Stimulated activated CD8-positive, alpha-beta memory T cell treated with anti-CD3 and anti-CD28 coated beads, Interleukin-4, amount 100 ng/mL, for 1 hour (primary cell): ENCODE results near the gene POMT2.
"Not testable (repeated sequence)": the region's sequence is repeated elsewhere in the genome, so short reads cannot be mapped to it uniquely, and the experiment has no call there.

ENCODE experiments used
- DNase-seq, 2 donors: peaks; one replicate each; pipeline ENCODE4 v3.0.0-alpha.2; 2020; ENCODE audit warnings: low read depth in 2 of 2, low spot score in 1 of 2

POMT2 gene, protein sequence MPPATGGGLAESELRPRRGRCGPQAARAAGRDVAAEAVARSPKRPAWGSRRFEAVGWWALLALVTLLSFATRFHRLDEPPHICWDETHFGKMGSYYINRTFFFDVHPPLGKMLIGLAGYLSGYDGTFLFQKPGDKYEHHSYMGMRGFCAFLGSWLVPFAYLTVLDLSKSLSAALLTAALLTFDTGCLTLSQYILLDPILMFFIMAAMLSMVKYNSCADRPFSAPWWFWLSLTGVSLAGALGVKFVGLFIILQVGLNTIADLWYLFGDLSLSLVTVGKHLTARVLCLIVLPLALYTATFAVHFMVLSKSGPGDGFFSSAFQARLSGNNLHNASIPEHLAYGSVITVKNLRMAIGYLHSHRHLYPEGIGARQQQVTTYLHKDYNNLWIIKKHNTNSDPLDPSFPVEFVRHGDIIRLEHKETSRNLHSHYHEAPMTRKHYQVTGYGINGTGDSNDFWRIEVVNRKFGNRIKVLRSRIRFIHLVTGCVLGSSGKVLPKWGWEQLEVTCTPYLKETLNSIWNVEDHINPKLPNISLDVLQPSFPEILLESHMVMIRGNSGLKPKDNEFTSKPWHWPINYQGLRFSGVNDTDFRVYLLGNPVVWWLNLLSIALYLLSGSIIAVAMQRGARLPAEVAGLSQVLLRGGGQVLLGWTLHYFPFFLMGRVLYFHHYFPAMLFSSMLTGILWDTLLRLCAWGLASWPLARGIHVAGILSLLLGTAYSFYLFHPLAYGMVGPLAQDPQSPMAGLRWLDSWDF

DNA sequence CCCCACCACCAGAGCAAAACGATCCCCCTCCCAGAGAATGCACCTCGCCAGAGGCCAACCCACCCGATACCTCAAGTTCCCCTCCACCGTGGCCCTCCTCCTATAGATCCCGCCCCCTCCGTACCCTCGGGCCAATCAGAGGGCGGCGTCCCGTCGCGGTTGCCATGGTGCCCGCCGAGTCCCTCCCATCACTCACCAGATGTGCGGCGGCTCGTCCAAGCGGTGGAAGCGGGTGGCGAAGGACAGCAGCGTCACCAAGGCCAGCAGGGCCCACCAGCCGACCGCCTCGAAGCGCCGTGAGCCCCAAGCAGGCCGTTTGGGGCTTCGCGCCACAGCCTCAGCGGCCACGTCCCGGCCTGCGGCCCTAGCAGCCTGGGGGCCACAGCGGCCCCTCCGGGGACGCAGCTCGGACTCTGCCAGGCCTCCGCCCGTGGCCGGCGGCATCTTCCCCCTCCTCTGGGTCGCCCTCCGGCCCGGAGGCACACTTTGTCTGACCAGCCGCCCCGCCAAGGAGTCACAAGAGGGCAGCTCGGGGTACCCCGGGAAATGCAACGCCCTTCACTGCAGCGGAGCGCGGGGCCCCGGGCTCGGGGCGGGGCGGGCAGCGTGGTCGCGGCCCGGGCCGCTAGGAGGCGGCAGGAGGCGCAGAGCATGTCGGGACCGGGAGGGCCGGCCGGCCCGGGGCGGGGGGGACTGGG is at the start of gene POMT2:
TSS of gene POMT2 (minus strand) at position 646 of the 698 bp plus-strand sequence. CDS start at position 444, 202 bp downstream.
- peak; percentile 85 to 86 for DNase-seq

GRCh38 chr14:77369285-77369684 is 48.6 kb upstream of the POMT2 start:
- no peak for DNase-seq

GRCh38 chr14:77364146-77364545 is 43.5 kb upstream of the POMT2 start:
- DNase-seq, result no peak

GRCh38 chr14:77359626-77360025 is 38.9 kb upstream of the POMT2 start:
- DNase-seq, result no peak

DNA sequence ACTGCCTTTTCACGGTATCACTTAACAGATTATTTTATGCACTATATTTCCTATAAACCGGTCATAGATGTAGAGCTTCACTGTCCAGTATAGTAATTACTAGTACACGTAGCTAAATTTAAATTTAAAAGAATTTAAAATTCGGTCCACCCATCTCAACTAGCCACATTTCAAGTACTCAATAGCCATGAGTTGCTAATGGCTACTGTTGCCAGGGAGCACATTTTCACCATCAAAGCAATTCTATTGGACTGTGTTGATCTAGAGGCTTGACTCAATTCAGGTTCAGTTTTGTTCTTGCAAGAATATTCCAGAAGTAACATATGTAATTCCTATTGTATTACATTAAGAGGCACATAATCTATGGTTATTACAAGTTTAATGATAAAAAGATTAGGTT is 36.2 kb upstream of the POMT2 start:
- DNase-seq, result no peak

DNA sequence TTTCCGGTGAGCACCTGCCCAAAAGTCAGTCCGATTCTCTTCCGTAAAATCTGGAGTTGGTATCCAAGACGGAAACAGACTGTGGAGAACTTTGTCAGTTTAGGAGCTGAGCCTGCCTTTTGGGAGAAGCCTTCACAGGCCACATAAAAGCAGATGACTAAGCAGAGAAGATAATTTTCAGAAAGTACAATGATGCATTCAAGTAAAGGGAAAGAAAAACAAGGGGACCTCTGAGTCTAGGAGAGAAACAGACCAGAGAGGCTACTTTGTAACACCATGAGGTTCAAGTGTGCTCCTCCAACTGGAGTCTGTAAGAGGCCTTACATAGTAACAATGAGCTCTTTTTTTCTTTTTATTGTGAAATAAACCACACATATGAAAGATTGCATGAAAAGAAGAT is 35.1 kb upstream of the POMT2 start:
- DNase-seq, result no peak

- DNase-seq, result no peak
These were observed 32.9 kb upstream of the POMT2 start for GRCh38 chr14:77353469-77354141.

GRCh38 chr14:77347751-77348150 is 27.1 kb upstream of the POMT2 start:
- no peak for DNase-seq

- DNase-seq, result no peak
These were observed 25.8 kb upstream of the POMT2 start for GRCh38 chr14:77346495-77346894.

DNA sequence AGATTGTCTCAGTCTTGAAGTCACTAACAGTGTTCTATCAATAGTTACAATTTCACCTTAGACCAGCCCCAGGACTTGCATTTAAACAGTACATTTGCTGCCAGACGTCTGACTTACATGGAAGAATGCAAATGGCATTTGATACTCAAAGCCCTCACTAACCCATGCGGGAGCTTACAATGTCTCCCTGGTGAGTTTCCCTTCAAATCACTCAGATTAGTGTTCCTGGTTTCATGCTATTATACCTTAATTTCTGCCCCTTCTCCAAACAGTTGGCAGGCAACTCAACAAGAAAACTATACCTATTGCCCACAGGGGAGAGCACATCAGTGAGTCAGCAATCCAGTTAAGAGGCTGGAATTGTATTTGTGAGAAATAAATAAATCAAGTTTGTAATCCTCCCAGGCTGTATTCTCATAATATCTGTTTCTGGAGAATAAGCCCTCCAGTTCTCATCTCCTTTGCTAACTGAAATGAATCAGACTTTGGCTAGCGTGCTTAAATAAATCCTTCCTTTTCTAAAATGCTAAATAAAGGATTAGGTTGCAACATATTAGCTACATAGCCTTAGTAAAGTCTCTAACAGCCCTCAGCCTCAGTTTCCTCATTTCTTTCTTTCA is 23.8 kb upstream of the POMT2 start:
- DNase-seq, result no peak

GRCh38 chr14:77343662-77344061 is 23.0 kb upstream of the POMT2 start:
- DNase-seq, result no peak

GRCh38 chr14:77342726-77343397 is 22.2 kb upstream of the POMT2 start:
- DNase-seq, result no peak

DNA sequence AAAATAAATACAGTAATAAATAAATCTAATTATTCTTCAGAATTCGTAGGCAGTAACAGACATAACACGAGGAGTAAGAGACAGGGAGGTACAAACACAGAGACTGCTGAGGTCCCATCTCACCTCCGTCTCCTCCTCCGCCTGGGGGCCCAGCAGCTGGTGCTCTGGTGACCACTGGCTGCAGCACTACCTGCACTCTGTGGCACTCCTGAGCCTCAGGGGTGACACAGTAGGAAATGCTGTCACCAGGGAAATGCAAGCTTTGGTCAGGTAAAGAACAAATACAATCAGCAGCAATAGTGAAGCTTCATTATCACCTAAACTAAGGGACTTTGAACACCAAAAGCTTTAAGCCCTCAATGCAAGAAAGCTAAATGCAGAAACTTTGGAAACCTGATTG is 19.7 kb upstream of the POMT2 start:
- DNase-seq, result no peak

DNA sequence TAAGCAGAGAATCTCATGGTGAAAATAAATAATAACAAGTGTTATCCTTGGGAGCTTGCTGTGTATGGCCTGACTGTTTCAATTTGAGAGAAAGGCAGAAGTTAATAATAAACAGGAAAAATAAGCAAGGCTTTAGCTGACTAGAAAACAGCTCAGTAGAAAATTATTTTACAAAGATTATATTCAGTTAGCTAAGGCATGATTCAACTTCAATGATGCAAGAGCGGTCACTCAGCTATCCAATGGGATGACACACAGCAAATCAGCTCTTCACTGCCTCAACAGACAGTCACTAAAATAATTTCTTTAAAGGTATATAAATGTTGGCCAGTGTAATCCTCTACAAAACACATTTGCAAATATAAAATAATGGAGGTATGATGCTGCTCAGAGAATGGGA is 18.7 kb upstream of the POMT2 start:
- no peak for DNase-seq

DNA sequence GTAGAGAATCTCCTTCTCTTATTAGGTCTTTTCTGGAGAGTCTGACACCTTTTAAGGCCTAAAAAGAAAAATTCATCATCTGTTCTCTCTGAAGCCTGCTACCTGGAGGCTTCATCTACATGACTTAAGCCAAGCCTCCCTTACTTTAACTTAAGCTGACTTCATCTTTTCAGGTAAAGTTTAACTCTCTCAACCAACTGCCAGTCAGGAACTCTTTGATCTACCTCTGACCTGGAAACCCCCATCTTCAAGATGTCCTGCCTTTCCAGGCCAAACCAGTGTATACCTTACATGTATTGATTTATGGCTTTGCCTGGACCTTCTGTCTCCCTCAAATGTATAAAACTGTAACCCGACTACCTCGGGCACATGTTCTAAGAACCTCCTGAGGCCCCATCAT is 17.6 kb upstream of the POMT2 start:
- DNase-seq, result no peak

DNA sequence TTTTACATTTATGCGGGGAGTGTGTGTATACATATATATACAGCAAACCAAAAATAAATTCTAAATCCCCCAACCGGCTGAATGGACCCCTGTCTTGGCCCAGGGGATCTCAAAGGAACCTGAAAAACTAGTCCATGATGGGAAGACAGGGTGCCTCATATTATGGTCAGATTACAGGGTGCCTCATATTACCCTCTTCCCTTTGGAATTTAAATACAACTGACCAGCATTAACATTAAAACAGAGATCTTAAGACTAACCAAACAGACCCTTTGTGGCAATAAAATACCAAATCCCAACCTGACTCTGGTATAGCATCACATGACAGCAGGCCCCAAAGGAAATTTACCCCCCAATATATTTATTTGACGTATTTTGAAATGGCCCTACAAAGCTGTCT is 17.2 kb upstream of the POMT2 start:
- DNase-seq, result no peak

DNA sequence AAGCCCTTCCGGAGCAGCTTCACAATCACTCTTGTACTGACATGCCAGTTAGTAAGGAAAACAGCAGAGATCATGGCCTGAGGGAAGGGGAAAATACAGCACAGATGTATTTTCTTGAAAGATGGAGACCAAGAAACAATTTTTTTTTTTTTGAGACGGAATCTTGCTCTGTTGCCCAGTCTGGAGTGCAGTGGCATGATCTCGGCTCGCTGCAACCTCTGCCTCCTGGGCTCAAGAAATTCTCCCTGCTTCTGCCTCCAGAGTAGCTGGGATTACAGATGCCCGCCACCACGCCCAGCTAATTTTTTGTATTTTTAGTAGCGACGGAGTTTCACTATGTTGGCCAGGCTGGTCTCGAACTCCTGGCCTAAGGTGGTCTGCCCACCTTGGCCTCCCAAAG is 16.6 kb upstream of the POMT2 start:
- not testable (repeated sequence) for DNase-seq

DNA sequence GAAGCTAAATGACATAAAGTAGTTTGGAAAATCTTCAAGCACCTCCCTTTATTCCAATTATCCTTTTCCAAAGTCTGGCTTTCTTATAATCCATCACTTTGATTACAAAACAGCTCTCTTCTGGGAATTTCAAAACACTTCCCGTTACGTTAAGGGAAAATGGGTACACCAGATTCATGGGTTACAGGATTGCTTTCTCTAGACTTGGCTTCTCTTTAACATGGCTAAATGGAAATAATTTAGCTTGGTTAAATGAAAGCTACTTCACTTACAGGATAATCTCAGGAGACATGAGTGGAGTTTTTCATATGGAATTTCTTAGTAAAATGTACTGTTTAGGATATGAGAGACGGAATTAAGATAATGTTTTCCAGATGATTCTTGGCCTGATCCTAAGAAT is 14.9 kb upstream of the POMT2 start:
- DNase-seq, result no peak

- DNase-seq, result no peak
These were observed 9.2 kb upstream of the POMT2 start for GRCh38 chr14:77329872-77330271.

DNA sequence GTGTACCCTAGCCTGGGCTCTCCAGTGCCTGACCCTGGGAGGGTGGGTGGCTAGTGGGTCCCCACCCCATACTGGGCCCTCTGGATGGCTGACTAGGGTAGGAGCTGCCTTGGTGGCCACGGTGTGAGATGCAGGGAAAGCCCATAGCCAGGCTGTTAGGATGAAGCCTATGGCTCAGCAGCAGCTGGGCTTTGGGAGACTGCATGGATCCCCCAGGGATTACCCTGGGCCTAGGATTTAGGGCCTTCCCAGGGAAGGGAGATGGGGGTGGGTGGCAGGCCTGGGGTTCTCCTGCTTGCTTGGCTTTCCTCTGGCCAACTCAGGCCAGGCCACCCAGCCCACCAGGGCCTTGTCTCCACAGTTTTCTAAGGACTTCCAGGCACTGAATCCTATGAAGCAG is 6.4 kb upstream of the POMT2 start:
- DNase-seq, result no peak
